ENCODE measurements around the gene SPEM3.

Gene SPEM3

DNA sequence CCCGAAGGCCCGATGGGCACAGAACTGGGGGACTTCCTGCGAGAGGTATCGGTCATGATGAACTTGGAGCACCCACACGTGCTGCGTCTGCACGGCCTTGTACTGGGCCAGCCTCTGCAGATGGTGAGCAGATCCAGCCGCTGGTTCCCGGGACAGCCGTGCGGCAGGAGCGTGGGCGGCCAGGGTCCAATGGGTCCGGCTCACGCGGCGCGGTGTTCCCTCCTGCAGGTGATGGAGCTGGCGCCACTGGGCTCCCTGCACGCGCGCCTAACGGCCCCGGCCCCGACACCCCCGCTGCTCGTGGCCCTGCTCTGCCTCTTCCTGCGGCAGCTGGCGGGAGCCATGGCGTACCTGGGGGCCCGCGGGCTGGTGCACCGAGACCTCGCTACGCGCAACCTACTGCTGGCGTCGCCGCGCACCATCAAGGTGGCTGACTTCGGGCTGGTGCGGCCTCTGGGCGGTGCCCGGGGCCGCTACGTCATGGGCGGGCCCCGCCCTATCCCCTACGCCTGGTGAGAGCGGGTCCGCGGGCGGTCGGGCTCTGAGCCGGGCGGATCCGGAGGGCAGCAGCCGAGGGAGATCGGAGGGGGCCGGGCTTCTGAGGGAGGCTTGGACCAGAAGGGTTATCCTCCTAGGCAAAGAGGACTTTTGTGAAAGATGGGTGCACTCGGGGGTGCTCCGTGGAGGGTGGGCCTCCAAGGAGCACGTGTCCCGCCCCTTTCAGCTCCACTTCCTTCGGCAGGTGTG lies 44.7 kb upstream of the SPEM3 start:
- DNase-seq (ENCODE audit: low spot score) = peak; percentile 94
- in situ Hi-C loops (cut with MboI; ENCODE audit: low pct_unique_long_range_greater_than_20kb, low sequenced_read_pairs, unreplicated experiment) = no loop called here
- TF ChIP-seq, protein P1, sequence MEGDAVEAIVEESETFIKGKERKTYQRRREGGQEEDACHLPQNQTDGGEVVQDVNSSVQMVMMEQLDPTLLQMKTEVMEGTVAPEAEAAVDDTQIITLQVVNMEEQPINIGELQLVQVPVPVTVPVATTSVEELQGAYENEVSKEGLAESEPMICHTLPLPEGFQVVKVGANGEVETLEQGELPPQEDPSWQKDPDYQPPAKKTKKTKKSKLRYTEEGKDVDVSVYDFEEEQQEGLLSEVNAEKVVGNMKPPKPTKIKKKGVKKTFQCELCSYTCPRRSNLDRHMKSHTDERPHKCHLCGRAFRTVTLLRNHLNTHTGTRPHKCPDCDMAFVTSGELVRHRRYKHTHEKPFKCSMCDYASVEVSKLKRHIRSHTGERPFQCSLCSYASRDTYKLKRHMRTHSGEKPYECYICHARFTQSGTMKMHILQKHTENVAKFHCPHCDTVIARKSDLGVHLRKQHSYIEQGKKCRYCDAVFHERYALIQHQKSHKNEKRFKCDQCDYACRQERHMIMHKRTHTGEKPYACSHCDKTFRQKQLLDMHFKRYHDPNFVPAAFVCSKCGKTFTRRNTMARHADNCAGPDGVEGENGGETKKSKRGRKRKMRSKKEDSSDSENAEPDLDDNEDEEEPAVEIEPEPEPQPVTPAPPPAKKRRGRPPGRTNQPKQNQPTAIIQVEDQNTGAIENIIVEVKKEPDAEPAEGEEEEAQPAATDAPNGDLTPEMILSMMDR (IDR thresholded peaks at IDR 0.05; ENCODE audit: extremely low read depth, insufficient read depth, missing control alignments) = no peak

DNA sequence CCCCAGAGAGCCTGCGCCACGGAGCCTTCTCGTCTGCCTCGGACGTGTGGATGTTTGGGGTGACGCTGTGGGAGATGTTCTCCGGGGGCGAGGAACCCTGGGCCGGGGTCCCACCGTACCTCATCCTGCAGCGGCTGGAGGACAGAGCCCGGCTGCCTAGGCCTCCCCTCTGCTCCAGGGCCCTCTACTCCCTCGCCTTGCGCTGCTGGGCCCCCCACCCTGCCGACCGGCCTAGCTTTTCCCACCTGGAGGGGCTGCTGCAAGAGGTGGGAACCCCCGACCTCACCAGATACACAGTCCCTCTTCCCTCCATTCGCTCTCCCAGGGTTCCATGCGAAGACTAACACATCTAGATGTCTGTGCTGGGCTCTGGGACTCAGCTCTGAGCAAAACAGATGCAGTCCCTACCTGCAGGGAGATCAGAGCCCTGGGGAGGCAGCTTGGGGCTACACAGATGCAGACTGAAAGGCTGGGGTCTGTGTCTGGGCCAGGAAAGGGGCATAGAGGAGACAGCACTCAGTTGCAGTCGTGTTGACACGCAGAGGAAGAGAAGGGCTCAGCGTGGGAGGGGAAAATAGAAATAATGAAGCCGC lies 44.1 kb upstream of the SPEM3 start:
- TF ChIP-seq, protein P1 (IDR thresholded peaks at IDR 0.05; ENCODE audit: extremely low read depth, insufficient read depth, missing control alignments) = no peak
- in situ Hi-C loops (cut with MboI; ENCODE audit: low pct_unique_long_range_greater_than_20kb, low sequenced_read_pairs, unreplicated experiment) = no loop called here
- no peak for DNase-seq (ENCODE audit: low spot score)

DNA sequence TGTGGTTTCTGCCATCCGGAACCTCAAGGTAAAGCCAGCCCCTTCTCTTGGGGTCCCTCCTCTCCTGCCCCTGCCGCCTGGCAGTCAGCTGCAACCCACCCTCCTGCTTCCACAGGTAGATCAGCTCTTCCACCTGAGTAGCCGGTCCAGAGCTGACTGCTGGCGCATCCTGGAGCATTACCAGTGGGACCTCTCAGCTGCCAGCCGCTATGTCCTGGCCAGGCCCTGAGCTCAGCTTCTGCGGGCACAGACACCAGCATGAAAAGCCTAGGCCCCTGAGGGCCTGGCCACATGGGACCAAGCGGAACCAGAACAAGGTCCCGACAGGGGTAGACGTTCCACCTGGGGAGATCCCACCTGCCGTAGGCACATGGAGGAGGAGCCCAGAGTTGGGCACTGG lies 39.8 kb upstream of the SPEM3 start:
- TF ChIP-seq, protein P1 (IDR thresholded peaks at IDR 0.05; ENCODE audit: extremely low read depth, insufficient read depth, missing control alignments) = no peak
- in situ Hi-C loops (cut with MboI; ENCODE audit: low pct_unique_long_range_greater_than_20kb, low sequenced_read_pairs, unreplicated experiment) = no loop called here
- DNase-seq (ENCODE audit: low spot score) = no peak

DNA sequence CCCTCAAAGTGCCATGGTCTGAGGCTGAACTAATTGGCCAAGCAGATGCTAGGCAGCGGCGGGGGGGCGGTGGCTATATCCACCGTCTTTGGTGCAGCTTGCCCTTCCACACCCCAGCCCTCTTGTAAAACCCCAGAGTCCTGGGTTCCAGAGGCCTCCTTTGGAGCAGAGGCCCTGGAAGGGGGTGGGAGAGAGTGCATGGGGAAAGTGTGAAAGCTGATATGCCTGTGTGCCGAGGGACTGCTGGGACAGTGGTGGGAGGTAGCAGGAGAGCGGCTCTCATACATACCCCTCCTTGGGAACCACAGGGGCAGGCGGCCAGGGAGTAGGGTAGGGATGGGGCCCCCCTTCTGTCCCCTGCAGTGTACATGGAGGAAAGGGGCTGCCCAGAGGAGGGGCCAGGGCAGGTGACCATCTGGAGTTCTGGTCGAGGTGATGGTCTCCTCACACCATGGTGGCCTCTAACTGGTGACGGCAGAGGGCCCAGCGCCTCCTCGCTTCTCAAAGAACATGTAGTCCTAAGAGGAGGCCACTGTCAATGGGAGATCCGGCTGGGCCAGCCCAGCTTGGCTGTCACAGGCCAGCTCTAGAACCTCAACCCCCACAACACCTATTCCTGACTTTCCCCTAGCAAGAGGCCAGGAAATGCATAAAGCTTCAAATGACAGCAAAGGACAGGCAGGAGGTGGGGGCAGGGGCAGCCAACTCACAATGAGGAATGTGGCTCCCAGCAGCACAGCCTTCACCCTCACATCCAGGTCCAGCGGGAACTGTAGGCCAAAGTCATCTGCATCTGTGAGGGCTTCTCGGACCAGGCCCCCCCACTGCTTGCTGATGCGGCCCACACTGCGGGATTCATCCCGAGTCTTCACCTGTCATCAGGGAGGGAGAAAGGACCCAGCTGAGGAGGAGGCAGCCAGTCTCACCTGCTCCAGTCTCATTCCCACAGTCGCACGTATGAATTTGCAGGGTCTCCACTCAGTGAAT lies 38.4 kb upstream of the SPEM3 start:
- DNase-seq (ENCODE audit: low spot score) = no peak
- in situ Hi-C loops (cut with MboI; ENCODE audit: low pct_unique_long_range_greater_than_20kb, low sequenced_read_pairs, unreplicated experiment) = no loop called here
- TF ChIP-seq, protein P1 (IDR thresholded peaks at IDR 0.05; ENCODE audit: extremely low read depth, insufficient read depth, missing control alignments) = no peak

DNA sequence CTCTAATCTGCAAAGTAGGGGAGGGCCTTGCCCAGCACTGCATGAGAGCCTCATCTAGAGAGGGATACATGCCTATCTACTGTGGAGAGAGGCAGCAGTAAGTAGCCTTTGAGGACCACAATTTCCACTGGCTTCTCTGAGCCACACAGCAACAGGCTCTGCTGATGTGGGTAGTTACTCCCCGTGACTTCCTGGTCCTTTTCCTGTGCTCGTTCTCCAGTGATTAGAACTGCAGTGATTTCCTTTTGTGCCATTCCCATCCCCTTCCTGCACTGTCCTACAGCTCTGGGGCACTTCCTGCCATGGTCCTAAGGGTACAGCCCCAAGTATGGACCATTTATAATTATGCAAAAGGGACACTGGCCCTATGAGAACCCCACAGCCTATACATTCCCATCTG lies 37.4 kb upstream of the SPEM3 start:
- no peak for DNase-seq (ENCODE audit: low spot score)
- TF ChIP-seq, protein P1 (IDR thresholded peaks at IDR 0.05; ENCODE audit: extremely low read depth, insufficient read depth, missing control alignments) = no peak
- in situ Hi-C loops (cut with MboI; ENCODE audit: low pct_unique_long_range_greater_than_20kb, low sequenced_read_pairs, unreplicated experiment) = no loop called here
